Measurements from ENCODE around the gene C12orf56.
"Not testable (repeated sequence)": the region's sequence is repeated elsewhere in the genome, so short reads cannot be mapped to it uniquely, and the experiment has no call there.

The C12orf56 gene

DNA sequence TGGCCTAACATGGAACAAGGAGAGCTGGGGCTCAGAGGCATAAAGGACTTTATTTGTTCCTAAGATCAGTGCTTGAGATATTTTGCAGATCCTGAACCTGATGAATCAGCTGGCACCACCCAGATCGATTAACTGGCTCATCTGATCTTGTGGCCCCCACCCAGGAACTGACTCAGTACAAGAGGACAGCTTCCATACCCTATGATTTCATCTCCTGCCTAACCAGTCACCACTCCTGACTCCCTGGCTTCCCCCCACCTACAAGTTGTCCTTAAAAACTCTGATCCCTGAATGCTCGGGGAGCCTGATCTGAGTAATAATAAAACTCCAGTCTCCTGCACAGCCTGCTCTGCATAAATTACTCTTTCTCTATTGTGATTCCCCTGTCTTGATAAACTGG lies 5.1 kb downstream of the C12orf56 start:
- DNase-seq (ENCODE audit: low spot score): no peak

DNA sequence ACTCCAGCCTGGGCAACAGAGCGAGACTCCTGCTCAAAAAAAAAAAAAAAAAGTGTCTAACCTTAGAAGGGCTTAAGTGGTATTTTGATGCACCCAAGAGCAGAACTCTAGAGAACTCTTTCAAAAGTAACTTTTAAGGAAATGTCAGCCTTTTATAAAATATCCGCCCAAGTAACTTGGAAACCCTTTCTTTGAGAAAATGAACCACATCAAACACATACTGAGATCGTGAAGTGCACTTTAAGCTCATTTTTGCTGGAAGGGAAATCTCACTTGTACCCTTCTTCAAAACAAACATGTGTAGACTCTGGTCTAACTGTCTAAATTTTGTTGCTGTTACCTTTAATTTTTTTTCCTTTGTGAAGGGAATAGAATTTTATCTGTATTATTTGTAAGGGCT lies 5.5 kb downstream of the C12orf56 start:
- DNase-seq (ENCODE audit: low spot score): no peak

DNA sequence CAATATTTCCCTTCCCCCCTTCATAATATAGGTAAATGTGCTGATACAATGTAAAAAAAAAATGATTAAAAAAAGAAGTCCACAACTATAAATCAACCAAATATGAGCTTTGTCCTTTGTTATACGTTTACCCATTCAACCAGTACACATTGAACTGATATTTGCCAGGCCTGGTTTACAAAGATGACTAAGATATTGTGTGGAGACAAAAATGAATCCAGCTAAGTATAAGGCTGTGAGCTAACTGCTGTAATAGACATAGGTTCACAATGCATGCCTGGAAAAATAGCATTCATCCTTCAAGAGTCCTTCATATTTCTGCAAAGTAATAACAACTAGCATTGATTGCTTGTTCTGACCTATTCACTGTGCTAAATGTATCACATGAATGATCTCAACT lies 6.9 kb downstream of the C12orf56 start:
- no peak for DNase-seq (ENCODE audit: low spot score)

DNA sequence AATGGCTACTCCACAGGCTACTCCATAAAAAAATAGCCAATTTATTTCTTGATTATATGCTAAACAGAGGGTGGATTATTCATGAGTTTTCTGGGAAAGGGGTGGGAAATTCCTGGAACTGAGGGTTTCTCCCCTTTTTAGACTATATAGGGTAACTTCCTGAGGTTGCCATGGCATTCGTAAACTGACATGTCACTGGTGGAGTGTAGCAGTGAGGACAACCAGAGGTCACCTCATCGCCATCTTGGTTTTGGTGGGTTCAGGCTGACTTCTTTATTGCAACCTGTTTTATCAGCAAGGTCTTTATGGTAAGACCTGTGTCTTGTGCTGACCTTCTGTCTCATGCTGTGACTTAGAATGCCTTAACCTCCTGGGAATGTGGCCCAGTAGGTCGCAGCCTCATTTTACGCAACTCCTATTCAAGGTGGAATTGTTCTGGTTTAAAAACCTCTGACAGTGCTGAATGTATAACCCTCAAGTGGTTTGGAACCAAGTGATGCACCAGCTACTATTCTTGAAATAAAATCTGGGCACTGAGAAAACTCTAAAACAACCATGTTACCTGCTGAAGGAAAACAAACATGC lies 27.7 kb downstream of the C12orf56 start:
- no peak for DNase-seq (ENCODE audit: low spot score)

DNA sequence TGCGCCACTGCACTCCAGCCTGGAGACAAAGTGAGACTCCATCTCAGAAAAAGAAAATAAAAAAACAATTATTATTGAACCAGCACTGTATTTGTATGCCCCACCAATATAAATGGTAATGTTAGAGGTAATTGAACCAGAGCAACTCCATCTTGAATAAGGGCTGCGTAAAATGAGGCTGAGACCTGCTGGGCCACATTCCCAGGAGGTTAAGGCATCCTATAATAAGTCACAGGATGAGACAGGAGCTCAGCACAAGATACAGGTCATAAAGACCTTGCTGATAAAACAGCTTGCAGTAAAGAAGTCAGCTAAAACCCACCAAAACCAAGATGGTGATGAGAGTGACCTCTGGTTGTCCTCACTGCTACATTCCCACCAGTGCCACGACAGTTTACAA lies 29.4 kb downstream of the C12orf56 start:
- DNase-seq (ENCODE audit: low spot score): not testable (repeated sequence)

DNA sequence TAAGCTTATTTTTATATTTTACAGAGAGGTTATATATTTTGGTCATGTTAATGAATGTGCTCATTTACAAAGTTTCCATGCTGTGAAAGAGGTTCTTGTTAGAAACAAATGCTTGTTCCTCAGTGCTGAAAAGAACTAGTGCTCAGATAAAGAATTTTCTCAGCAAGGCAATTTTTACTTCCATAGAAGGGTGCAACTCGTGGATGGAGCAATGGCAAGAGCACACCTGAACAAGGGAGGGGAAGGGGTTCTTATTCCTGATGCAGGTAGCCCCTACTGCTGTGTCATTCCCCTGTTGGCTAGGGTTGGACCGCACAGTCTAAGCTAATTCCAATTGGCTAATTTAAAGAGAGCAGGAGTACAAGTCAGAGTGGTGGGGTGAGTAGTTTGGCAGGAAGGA lies 34.3 kb downstream of the C12orf56 start:
- not testable (repeated sequence) for DNase-seq (ENCODE audit: low spot score)

DNA sequence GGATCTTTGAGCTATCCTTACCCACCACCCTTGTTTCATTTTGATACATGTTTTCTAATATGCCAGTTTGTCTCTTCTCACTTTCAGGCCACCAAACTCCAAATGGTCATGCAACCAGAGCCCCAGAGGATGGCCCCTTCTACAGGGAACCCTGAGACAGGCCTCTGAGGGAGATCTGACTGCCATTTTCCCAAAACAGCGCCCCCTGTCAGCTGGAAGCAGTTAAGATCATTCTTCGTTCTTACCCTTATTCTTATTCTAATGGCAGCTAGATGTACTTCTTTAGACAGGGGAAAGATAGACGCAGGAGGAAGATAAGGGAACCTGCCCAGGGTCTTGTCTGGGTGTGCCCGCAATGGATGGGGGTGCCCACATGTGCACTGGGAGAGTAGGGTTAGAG lies 38.4 kb downstream of the C12orf56 start:
- DNase-seq (ENCODE audit: low spot score): no peak

DNA sequence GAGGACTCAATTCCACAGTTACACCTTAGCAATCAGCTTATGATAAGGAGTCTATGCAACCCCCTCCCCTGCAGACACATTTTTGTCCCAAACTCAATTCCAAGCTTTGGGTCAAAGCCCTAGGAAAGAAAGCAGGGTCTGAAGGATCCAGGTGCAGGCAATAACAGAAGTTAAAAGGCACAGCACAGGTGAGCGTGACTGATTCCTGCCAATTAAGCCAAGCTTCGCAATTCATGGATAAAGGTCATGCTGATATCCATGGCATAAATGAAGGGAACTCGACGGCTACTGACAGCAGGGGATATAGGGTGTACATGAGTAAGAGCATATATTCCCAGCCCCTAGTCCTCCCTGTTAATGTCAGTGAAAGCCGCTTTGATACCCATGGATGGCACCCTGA lies 39.3 kb downstream of the C12orf56 start:
- DNase-seq (ENCODE audit: low spot score): no peak

DNA sequence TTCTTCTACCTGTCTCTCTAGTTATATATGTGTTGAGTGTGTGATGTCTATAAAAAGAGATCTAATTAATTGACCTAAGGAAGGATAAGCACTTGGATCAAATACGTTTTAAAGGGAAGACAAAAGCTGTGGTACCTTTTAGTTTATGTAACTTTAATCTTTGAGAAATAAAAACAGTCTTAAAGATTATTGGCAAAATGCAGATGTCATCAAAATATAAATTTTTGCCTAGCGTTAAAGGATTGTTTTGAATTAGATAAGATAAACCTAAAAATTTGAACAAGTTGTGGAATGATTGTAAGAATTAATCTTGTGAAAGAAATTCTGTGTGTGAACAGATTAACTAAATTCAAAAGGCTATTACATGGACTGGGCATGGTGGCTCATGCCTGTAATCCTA lies 42.9 kb downstream of the C12orf56 start:
- no peak for DNase-seq (ENCODE audit: low spot score)

DNA sequence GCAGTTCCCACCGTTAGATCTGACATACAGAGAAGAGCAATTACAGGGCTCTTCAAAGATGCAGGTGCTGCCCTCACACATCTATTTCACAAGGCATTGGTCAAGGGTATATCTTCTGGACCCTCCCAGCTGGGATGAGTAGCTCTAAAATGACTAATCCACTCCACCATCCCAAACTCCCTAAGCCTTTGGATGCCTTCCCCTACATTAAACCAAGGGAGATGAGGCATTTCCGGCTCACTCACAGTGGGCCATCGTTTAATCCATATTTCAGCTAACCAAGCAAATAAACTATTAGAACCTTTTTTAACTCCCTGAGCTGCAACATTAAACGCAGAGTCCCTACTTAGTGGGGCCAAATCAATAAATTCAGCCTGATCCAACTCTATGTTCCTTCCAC lies 45.9 kb downstream of the C12orf56 start:
- not testable (repeated sequence) for DNase-seq (ENCODE audit: low spot score)

DNA sequence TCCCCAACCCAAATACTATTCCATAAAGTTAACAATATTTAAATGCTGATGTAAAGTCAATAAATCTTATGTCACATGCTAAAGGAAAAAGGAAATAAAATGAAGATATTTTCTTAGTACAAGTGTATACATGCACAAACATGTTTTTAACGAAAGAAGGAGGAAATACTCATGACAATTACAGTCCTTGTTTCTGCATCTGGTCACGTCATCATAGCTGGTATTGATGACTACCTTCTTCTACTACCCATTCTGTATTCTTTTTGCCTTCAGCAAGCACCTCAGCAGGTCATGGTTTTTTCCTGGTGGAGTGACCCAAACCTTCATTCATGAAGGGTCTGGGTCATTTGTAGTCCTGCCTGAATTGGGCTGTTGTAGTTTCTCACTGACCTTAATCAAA lies 50.0 kb downstream of the C12orf56 start:
- not testable (repeated sequence) for DNase-seq (ENCODE audit: low spot score)

DNA sequence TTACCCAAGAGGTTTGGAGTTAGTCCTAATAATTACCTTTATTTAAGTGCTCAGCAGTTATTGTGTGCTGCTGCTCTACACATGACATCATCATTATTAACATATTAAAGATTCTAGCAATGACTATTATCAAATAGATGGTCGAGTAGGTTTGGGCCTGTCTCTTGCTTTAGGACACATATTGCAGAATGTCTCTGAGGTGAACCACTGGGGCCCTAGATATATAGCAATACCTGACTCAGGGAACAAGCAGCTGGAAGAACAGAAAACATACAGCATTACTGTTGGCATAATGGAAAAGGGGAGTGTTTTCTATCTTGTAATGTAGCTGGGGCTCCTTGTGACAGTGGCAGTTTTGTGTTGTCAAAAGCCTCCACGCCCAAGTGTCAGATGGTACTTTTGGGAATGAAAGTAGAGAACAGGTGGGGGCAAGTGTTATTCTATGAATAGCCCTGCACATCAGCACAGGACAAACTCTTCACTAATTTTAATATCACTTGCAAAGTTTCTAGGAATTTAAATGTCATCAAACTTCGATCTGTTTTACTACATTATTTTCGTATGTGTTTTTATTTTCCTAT lies 54.6 kb downstream of the C12orf56 start:
- DNase-seq (ENCODE audit: low spot score): no peak

DNA sequence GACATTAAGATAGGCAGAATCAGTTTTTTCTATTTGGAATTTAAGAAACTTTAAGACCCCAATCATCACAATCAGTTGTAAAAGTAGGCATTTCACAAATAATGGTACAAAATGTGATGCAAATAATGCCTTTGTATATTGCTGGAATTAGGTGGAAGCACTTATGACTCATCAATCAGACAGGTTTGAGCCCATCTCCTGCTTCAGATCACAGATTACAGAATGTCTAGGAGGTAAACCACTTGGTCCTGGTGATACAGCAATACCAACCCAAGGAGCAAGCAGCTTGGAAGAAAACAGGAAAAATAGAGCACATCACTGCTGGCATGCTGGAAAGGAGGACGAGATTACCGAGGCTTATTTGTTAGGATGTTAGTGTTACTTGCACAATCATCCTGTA lies 57.6 kb downstream of the C12orf56 start:
- DNase-seq (ENCODE audit: low spot score): no peak

DNA sequence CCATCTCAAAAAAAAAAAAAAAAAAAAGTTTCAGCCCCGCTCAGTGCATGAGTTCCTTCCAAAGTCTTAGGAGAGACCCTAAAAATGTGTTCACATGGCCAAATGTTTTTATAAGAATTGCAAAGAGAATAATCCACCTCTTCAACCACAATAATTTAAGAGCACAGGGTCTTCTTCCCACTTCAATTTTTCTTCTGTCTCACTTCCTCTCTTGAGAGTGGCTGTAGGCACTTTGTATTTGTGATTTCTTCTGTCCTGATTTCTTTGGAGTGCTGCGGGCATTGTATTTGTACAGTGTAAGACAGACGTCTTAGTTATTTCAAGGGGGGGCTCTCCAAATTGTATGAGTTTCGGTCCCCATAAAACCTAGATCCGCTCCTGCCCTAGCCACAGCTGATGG lies 58.3 kb downstream of the C12orf56 start:
- DNase-seq (ENCODE audit: low spot score): no peak

DNA sequence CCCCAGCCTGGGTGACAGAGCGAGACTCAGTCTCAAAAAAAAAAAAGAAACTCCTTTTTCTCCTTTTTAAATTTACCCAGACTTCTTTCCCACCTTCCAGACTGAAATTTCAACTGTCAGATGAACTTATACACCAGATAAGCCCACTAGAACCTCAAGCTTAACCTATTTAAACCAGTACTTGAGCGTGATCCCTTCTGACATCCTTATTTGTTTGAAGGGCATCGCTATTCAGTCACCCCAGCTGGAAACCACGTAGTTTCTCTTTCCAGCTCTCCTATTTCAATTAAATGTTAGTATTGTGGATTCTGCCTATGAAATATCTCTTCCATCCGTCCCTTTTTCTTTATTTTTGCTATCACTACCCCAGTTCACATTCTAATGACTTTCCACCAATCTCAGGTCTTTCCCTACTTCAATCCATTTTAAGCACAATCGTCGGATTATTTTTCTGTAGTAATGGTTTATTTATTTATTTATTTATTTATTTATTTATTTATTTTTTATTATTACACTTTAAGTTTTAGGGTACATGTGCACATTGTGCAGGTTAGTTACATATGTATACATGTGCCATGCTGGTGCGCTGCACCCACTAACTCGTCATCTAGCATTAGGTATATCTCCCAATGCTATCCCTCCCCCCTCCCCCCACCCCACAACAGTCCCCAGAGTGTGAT lies 61.4 kb downstream of the C12orf56 start:
- DNase-seq (ENCODE audit: low spot score): not testable (repeated sequence)

DNA sequence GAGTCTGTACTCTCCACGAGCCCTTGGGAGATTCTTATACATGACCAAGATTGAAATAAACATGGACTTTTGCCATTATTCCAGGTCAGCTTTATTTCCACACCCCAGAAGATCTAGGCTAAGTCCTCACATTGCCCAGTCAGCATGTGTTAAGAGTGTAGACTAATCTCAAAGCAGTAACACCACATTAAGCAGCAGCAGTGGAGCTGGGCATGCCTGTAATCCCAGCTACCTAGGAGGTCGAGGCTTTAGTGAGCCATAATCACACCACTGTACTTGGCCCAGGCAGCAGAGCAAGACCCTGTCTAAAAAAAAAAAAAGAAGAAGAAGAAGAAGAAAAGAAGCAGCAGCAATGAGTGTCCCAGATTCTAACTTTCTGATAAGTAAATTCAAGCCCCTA lies 65.5 kb downstream of the C12orf56 start:
- no peak for DNase-seq (ENCODE audit: low spot score)

DNA sequence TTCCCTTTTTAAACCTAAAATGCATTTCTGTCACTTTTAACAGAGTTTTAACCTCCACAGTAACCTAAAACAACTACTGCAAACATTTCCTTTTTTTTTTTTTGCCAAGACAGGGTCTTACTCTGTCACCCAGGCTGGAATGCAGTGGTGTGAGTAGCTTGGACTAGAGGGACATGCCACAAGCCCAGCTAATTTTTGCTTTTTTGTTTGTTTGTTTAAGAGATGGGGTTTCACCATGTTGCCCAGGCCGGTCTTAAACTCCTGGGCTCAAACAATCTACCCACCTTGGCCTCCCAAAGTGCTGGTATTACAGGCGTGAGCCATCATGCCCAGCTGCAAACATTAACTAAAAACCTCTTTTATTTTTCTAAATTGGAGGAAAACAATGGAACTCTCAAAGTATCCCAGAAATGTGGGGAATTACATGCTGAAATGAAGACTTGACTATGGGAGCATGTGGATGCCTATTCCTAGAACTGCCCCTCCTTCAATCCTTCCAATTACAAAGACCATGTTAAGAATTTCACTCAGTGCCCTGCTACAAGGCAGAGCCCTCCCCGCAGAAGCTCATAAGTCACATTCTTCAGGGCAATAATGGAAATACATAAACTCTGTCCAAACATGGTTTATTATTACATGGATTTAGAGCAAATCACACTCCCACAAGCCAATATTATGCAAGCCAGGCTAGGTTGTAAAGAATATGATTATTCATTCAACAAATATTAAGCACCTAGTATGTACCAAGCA lies 66.9 kb downstream of the C12orf56 start:
- DNase-seq (ENCODE audit: low spot score): no peak

DNA sequence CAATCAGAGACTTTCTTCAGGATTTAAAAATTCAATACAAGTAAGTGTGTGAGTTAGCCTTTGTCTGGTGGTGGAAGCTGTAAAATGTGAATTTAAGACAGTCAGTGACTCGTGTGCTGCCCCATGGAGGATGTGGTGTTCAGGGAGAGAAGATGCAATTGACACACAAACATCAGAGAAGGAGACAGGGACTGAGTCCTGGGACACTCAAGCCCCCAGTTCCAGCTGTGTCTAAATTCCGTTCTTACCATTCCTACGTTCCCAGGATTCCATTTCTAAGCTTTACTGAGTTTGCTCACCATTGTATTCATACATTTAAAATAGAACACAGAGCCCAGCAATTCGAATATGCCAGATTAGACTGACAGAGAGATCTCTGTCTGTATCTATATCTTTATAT lies 67.6 kb downstream of the C12orf56 start:
- no peak for DNase-seq (ENCODE audit: low spot score)

DNA sequence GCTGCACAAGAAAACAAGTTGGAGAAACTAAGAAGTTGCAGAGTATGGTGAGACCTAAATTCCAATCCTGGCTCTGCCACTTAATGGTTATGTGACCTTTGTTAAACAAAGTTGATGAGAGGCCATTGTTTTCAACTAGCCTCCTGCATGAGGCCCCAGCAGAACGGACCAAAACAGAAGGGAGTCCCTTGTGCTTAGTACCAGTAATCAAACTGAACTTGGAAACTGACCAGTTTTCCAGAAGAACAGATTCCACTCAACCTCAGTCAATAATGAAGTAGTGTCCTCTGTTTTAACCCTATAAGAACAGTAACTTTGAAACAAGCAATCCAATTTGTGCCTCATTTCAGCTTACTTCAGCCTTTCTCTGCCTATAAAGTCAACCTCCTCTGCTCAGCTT lies 69.9 kb downstream of the C12orf56 start:
- no peak for DNase-seq (ENCODE audit: low spot score)

DNA sequence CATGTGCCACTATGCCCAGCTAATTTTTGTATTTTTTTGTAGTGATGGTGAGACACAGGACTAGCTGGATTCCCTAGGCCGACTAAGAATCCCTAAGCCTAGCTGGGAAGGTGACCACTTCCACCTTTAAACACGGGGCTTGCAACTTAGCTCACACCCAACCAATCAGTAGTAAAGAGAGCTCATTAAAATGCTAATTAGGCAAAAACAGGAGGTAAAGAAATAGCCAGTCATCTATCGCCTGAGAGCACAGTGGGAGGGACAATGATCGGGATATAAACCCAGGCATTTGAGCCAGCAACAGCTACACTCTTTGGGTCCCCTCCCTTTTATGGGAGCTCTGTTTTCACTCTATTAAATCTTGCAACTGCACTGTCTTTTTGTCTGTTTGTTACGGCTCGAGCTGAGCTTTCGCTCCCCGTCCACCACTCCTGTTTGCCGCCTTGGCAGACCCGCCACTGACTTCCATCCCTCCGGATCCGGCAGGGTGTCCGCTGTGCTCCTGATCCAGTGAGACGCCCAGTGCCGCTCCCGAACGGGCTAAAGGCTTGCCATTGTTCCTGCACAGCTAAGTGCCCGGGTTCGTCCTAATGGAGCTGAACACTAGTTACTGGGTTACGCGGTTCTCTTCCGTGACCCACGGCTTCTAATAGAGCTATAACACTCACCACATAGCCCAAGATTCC lies 70.9 kb downstream of the C12orf56 start:
- not testable (repeated sequence) for DNase-seq (ENCODE audit: low spot score)

DNA sequence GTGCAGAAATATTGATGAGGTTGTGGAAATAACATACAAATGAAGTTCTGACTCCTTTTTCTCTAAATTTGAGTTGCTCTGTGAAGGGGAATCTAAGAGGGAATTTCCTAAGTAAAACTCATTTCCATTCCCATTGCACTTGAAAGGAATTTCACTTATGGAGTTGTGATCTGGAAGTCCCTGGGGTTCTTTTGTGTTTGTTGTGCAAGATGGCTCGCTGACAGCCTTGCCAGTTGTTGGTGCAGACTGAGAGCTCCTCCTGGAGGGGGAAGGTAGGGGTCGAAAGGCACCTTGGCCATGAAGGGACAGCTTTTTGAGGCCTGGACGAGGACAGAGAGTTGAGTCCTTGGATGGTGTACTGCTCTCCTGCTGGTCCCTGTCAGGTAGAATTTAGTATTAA lies 72.0 kb downstream of the C12orf56 start:
- DNase-seq (ENCODE audit: low spot score): no peak

DNA sequence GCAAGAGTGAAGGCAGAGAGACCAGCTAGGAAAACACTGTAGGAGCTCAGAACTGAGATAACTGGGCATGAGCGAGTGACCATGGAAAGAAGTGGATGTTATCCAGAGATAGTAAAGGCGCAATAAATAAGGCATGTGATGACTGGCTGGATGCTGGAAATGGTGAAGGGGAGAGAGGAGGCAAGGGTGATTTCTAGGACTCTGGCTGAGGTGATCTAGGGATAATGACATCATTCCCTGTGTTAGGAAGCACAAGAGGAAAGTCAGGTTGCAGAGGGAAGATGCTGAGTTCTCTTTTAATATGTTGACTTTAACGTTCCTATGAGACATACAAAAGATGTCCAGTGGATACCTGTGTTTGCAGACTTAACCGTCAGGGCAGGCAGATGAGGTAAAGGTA lies 78.7 kb downstream of the C12orf56 start:
- no peak for DNase-seq (ENCODE audit: low spot score)

DNA sequence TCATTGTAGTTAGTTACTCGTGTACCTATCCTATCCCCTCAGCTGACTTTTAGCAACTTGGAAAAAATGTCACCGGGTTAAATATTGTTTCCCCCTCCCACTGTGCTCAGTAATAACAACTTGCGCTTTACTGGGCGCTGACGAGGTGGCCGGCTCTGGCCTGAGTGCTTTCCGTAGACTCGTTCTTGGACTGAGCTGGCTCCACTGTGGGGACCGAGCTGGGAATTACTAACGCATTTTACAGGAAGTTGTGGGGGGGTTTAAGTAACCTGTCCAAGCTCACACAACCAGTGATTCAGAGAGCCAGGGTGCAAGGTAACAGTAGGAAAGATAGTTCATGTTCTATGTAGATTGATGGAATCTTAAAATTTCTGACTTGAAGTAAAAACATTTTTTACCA lies 86.0 kb downstream of the C12orf56 start:
- DNase-seq (ENCODE audit: low spot score): no peak

All from putamen (tissue), 1 donor.